Esophagus squamous epithelium (tissue), 4 donors: ENCODE measurements around the gene SCYL3.

ENCODE experiments used
- CTCF ChIP-seq, 6 experiments: fragments of 450-650 bp in 4 of 6; fragments of 200-600 bp in 2 of 6; sonication (generic) in 2 of 6; IDR thresholded peaks; one replicate each; pipeline ENCODE4 v1.5.1; 2016 to 2019; ENCODE audit warnings: antibody characterized with exemption in 6 of 6, mild to moderate bottlenecking in 4 of 6, moderate library complexity in 4 of 6
- POLR2A ChIP-seq, 4 donors: fragments of 450-650 bp; IDR thresholded peaks; one replicate each; pipeline ENCODE4 v1.6.1; 2017; ENCODE audit warnings: antibody characterized with exemption in 4 of 4, mild to moderate bottlenecking in 4 of 4, moderate library complexity in 3 of 4

GRCh38 chr1:169858467-169858866, 35.2 kb downstream of the SCYL3 start:
- TF ChIP-seq CTCF (IDR thresholded peaks at IDR 0.05) (no peak), POLR2A (IDR thresholded peaks at IDR 0.05) (no peak)
